ENCODE results near the gene TOM1L2.

TOM1L2 gene

GRCh38 chr17:18011286-18011685, 39.1 kb upstream of the TOM1L2 start:
- TF ChIP-seq PAX5 (IDR thresholded peaks at IDR 0.05; ENCODE audit: insufficient read depth, low read length, severe bottlenecking) (no peak), POLR2A (IDR thresholded peaks at IDR 0.05; ENCODE audit: low read depth, low read length) (no peak), POLR2AphosphoS5 (IDR thresholded peaks at IDR 0.05; ENCODE audit: low read depth, low read length) (no peak), TAF1 (IDR thresholded peaks at IDR 0.05; ENCODE audit: low read depth, low read length) (no peak), POU2F2 (IDR thresholded peaks at IDR 0.05; ENCODE audit: low read depth, low read length) (no peak), SPI1 (IDR thresholded peaks at IDR 0.05; ENCODE audit: low read depth, low read length) (no peak)
- no peak for FAIRE-seq

DNA sequence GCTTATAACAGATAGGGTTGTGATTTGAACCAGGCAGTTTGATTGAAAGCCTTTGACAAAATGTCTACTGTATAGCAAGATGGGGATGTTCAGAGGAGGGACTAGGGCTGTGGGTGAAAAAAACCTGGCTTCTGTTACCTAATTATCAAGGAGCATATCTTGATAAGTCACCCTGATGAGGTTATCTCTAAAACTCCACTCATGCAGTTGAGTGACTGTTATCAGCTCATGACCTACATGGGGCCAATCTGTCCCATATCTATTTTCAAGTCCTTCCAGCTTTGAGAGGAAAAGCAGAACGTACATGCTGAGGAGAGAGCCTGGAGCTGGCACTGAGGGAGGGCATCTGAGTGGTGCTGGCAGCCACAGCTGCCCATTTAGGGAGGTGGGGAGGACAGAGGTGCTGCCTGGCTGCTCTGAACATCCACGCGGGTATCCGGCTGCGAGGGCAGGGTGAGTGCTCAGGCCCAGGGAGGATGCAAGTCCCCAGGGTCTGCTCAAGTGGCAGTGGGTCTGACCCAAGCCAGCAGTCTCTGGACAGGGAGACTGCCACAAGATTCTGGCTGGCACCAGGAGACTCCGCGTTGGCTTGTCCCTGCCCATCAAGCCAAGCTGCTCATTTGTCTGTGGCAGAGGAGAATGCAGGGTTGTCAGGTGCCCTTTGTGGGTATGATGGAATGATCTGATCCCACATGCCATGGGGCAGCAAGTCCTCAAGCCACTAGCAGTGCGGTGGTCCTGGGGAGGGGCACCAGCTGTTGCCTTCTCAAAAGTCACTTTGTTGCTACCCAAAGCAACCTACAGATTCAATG, 37.6 kb upstream of the TOM1L2 start:
- no peak for TF ChIP-seq POU2F2 (IDR thresholded peaks at IDR 0.05; ENCODE audit: low read depth, low read length)
- TF ChIP-seq POLR2A (IDR thresholded peaks at IDR 0.05; ENCODE audit: low read depth, low read length), result no peak
- no peak for TF ChIP-seq PAX5 (IDR thresholded peaks at IDR 0.05; ENCODE audit: insufficient read depth, low read length, severe bottlenecking)
- DNase-seq (ENCODE audit: insufficient read length, low spot score) (no peak), FAIRE-seq (no peak)

More at GRCh38 chr17:18011286-18011685, 39.1 kb upstream of the TOM1L2 start:
- DNase-seq (ENCODE audit: insufficient read length, low spot score), result no peak

GRCh38 chr17:18008496-18009268, 36.5 kb upstream of the TOM1L2 start:
- no peak for FAIRE-seq
- no peak for DNase-seq (ENCODE audit: insufficient read length, low spot score)
- TF ChIP-seq PAX5 (IDR thresholded peaks at IDR 0.05; ENCODE audit: insufficient read depth, low read length, severe bottlenecking) (no peak), POLR2A (IDR thresholded peaks at IDR 0.05; ENCODE audit: low read depth, low read length) (no peak), SPI1 (IDR thresholded peaks at IDR 0.05; ENCODE audit: low read depth, low read length) (no peak), POLR2AphosphoS5 (IDR thresholded peaks at IDR 0.05; ENCODE audit: low read depth, low read length) (no peak), POU2F2 (IDR thresholded peaks at IDR 0.05; ENCODE audit: low read depth, low read length) (no peak), TAF1 (IDR thresholded peaks at IDR 0.05; ENCODE audit: low read depth, low read length) (no peak)

GRCh38 chr17:18006495-18007239, 34.5 kb upstream of the TOM1L2 start:
- TF ChIP-seq TAF1 (IDR thresholded peaks at IDR 0.05; ENCODE audit: low read depth, low read length) (no peak), POLR2A (IDR thresholded peaks at IDR 0.05; ENCODE audit: low read depth, low read length) (no peak), POU2F2 (IDR thresholded peaks at IDR 0.05; ENCODE audit: low read depth, low read length) (no peak), POLR2AphosphoS5 (IDR thresholded peaks at IDR 0.05; ENCODE audit: low read depth, low read length) (no peak), PAX5 (IDR thresholded peaks at IDR 0.05; ENCODE audit: insufficient read depth, low read length, severe bottlenecking) (no peak), SPI1 (IDR thresholded peaks at IDR 0.05; ENCODE audit: low read depth, low read length) (no peak)
- DNase-seq (ENCODE audit: insufficient read length, low spot score), result no peak
- FAIRE-seq, result no peak

GRCh38 chr17:18005496-18005895, 33.3 kb upstream of the TOM1L2 start:
- DNase-seq (ENCODE audit: insufficient read length, low spot score) (no peak), FAIRE-seq (no peak)
- TF ChIP-seq PAX5 (IDR thresholded peaks at IDR 0.05; ENCODE audit: insufficient read depth, low read length, severe bottlenecking), result no peak
- no peak for TF ChIP-seq TAF1 (IDR thresholded peaks at IDR 0.05; ENCODE audit: low read depth, low read length)
- TF ChIP-seq SPI1 (IDR thresholded peaks at IDR 0.05; ENCODE audit: low read depth, low read length), result no peak
- no peak for TF ChIP-seq POLR2AphosphoS5 (IDR thresholded peaks at IDR 0.05; ENCODE audit: low read depth, low read length)
- no peak for TF ChIP-seq POLR2A (IDR thresholded peaks at IDR 0.05; ENCODE audit: low read depth, low read length)
- no peak for TF ChIP-seq POU2F2 (IDR thresholded peaks at IDR 0.05; ENCODE audit: low read depth, low read length)

DNA sequence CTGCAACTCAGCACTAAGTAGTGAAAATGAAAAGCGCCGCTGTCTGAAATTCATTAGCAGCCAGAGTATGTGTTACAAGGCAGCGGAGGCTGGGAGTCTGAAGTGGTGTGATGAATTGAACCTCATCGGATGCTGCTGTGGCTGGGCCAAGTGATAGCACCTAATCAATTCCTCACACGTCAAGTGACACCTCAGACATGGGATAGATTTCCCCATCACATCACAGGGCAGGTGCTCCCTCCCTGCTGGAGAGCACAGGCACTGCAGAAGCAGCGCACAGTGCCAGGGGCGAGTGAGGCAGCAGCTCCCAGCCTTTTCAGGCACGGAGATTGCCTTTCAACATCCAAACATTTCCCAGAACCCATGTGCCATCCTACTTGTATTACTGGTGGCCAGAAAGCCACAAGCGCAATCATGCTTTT, 32.7 kb upstream of the TOM1L2 start:
- DNase-seq (ENCODE audit: insufficient read length, low spot score) (no peak), FAIRE-seq (no peak)
- TF ChIP-seq POLR2AphosphoS5 (IDR thresholded peaks at IDR 0.05; ENCODE audit: low read depth, low read length), result no peak
- TF ChIP-seq POLR2A (IDR thresholded peaks at IDR 0.05; ENCODE audit: low read depth, low read length), result no peak
- no peak for TF ChIP-seq SPI1 (IDR thresholded peaks at IDR 0.05; ENCODE audit: low read depth, low read length)
- TF ChIP-seq PAX5 (IDR thresholded peaks at IDR 0.05; ENCODE audit: insufficient read depth, low read length, severe bottlenecking), result no peak
- no peak for TF ChIP-seq TAF1 (IDR thresholded peaks at IDR 0.05; ENCODE audit: low read depth, low read length)
- TF ChIP-seq POU2F2 (IDR thresholded peaks at IDR 0.05; ENCODE audit: low read depth, low read length), result no peak

DNA sequence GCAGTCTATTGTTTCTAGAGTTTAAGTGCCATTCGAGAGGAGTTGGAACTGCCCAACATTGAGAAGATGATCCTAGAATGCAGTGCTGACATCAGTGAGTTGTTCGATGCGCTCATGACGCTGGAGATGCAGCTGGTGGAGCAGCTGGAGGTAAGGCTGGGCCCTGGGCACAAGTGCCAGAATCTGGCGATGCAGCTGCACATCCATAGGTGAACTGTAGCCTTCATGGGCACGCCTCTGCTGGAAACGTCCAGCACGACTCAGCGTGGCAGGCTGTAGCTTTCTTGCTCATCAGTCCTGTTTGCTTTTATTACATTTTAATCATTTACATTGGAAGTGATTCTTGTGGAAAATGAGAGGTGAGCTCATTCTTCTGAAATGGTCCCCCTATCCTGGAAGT, 32.1 kb upstream of the TOM1L2 start:
- FAIRE-seq (no peak), DNase-seq (ENCODE audit: insufficient read length, low spot score) (no peak)
- TF ChIP-seq SPI1 (IDR thresholded peaks at IDR 0.05; ENCODE audit: low read depth, low read length) (no peak), TAF1 (IDR thresholded peaks at IDR 0.05; ENCODE audit: low read depth, low read length) (no peak), POLR2AphosphoS5 (IDR thresholded peaks at IDR 0.05; ENCODE audit: low read depth, low read length) (no peak), PAX5 (IDR thresholded peaks at IDR 0.05; ENCODE audit: insufficient read depth, low read length, severe bottlenecking) (no peak)

DNA sequence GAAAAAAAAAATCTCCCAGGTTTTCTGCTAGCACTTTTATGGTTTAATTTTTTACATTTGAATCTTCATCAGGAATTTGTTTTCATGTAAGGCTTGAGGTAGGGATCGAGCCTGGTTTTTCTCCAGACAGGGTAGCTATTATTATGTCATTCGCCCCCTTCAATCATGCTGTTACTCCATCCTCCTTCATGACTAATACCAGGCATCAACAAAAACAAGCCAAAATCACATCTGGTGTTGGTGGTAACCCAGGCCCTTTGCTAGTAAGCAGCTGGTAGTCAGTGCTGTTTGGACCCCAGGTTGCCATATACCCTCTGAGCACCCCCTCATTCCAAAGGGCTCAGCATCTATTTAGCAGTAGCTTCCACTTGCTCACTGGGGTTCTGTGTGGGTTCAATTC, 30.0 kb upstream of the TOM1L2 start:
- DNase-seq (ENCODE audit: insufficient read length, low spot score), result no peak
- FAIRE-seq, result no peak
- no peak for TF ChIP-seq SPI1 (IDR thresholded peaks at IDR 0.05; ENCODE audit: low read depth, low read length)
- TF ChIP-seq POLR2A (IDR thresholded peaks at IDR 0.05; ENCODE audit: low read depth, low read length), result no peak
- TF ChIP-seq POLR2AphosphoS5 (IDR thresholded peaks at IDR 0.05; ENCODE audit: low read depth, low read length), result no peak
- no peak for TF ChIP-seq PAX5 (IDR thresholded peaks at IDR 0.05; ENCODE audit: insufficient read depth, low read length, severe bottlenecking)
- TF ChIP-seq POU2F2 (IDR thresholded peaks at IDR 0.05; ENCODE audit: low read depth, low read length), result no peak
- TF ChIP-seq TAF1 (IDR thresholded peaks at IDR 0.05; ENCODE audit: low read depth, low read length), result no peak

DNA sequence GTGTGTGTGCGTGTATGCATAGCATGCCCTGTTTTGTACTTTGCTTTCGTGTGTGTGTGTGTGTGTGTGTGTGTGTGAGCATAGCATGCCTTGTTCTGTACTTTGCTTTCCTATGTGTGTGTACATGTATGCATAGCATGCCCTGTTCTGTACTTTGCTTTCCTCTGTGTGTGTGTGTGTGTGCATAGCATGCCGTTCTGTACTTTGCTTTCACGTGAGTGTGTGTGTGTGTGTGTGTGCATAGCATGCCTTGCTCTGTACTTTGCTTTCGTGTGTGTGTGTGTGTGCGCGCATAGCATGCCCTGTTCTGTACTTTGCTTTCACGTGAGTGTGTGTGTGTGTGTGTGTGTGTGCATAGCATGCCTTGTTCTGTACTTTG, 27.8 kb upstream of the TOM1L2 start:
- FAIRE-seq, result no peak
- no peak for DNase-seq (ENCODE audit: insufficient read length, low spot score)
- TF ChIP-seq PAX5 (IDR thresholded peaks at IDR 0.05; ENCODE audit: insufficient read depth, low read length, severe bottlenecking) (no peak), TAF1 (IDR thresholded peaks at IDR 0.05; ENCODE audit: low read depth, low read length) (no peak), POU2F2 (IDR thresholded peaks at IDR 0.05; ENCODE audit: low read depth, low read length) (no peak), POLR2A (IDR thresholded peaks at IDR 0.05; ENCODE audit: low read depth, low read length) (no peak), SPI1 (IDR thresholded peaks at IDR 0.05; ENCODE audit: low read depth, low read length) (no peak), POLR2AphosphoS5 (IDR thresholded peaks at IDR 0.05; ENCODE audit: low read depth, low read length) (no peak)

Measured in GM12891 (cell line).